ENCODE measurements around the gene SCRN1.

GRCh38 chr7:29920491-29920890, 69.1 kb downstream of the SCRN1 start:
- TF ChIP-seq, protein P1, sequence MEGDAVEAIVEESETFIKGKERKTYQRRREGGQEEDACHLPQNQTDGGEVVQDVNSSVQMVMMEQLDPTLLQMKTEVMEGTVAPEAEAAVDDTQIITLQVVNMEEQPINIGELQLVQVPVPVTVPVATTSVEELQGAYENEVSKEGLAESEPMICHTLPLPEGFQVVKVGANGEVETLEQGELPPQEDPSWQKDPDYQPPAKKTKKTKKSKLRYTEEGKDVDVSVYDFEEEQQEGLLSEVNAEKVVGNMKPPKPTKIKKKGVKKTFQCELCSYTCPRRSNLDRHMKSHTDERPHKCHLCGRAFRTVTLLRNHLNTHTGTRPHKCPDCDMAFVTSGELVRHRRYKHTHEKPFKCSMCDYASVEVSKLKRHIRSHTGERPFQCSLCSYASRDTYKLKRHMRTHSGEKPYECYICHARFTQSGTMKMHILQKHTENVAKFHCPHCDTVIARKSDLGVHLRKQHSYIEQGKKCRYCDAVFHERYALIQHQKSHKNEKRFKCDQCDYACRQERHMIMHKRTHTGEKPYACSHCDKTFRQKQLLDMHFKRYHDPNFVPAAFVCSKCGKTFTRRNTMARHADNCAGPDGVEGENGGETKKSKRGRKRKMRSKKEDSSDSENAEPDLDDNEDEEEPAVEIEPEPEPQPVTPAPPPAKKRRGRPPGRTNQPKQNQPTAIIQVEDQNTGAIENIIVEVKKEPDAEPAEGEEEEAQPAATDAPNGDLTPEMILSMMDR (IDR thresholded peaks at IDR 0.05), result no peak
- TF ChIP-seq POLR2A (IDR thresholded peaks at IDR 0.05), result no peak

All from thyroid gland (tissue), 4 donors.